Measurements from ENCODE around the gene AMBRA1. TPM values are rescaled to one million over a fixed set of nuclear protein-coding genes. Genes with fewer than 3 reads are reported as not detected.

Gene AMBRA1
- total and polyA plus RNA-seq, 2 donors from 2014 or later: 8.0 to 32.6 TPM

DNA sequence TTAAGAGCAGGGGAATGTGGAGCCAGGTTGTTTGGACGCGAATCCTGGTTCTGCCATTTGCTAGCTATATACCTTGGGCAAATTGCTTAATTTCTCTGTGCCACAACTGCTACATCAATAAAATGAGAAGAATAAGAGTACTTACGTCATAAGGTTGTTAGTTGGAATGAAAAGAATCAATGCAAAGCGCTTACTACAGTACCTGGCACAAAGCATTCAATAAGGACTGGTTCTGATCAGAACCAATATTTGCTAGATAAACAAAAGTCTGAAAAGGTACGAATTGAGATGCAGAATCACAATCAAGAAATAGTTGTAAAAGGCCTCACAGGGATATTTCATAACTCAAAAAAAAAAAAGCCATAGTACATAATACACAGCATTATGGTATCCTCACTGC lies 11.2 kb downstream of the AMBRA1 start:
- Histone ChIP-seq H3K9ac (ENCODE audit: low read length in 3 of 3) (no peak overlapping the region), H3K4me3 (ENCODE audit: low read length in 3 of 3) (no peak overlapping the region), H3K4me1 (ENCODE audit: control insufficient read depth in 2 of 3, insufficient read depth in 2 of 3, low read depth in 1 of 3, low read length in 3 of 3) (no peaks in the 10 kb centered on the region), H3K27ac (ENCODE audit: low read depth in 2 of 2, low read length in 2 of 2) (no peak overlapping the region), H3K36me3 (ENCODE audit: control insufficient read depth in 2 of 3, insufficient read depth in 3 of 3, low read length in 3 of 3) (no peaks in the 10 kb centered on the region), H3K9me3 (ENCODE audit: control insufficient read depth in 2 of 3, insufficient read depth in 1 of 3, low read length in 3 of 3) (no peaks in the 10 kb centered on the region), H3K27me3 (ENCODE audit: control insufficient read depth, insufficient read depth, low read length) (no peaks in the 10 kb centered on the region)
- intact Hi-C loops (cut with DNase I): no loop called here
- DNase-seq (no peak), FAIRE-seq (no peak)
- TF ChIP-seq, protein P1, sequence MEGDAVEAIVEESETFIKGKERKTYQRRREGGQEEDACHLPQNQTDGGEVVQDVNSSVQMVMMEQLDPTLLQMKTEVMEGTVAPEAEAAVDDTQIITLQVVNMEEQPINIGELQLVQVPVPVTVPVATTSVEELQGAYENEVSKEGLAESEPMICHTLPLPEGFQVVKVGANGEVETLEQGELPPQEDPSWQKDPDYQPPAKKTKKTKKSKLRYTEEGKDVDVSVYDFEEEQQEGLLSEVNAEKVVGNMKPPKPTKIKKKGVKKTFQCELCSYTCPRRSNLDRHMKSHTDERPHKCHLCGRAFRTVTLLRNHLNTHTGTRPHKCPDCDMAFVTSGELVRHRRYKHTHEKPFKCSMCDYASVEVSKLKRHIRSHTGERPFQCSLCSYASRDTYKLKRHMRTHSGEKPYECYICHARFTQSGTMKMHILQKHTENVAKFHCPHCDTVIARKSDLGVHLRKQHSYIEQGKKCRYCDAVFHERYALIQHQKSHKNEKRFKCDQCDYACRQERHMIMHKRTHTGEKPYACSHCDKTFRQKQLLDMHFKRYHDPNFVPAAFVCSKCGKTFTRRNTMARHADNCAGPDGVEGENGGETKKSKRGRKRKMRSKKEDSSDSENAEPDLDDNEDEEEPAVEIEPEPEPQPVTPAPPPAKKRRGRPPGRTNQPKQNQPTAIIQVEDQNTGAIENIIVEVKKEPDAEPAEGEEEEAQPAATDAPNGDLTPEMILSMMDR (IDR thresholded peaks at IDR 0.05; ENCODE audit: borderline replicate concordance, extremely low read depth, insufficient read depth): no peak

DNA sequence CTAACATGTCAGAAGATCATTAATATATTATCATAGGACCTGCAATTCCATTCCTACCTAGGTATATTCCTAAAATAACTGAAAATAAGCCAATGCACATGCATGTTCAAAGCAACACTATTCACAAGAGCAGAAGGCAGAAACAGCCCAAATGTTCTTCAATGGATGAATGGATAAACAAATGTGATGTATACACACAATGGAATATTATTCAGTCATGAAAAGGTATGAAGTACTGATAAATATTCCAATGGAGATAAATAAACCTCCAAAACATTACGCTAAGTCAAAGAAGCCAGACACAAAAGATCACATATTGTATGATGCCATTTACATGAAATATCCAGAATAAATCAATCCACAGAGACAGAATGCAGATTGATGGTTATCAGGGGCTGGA lies 16.8 kb downstream of the AMBRA1 start:
- no peak overlapping the region for H3K27ac ChIP-seq (ENCODE audit: low read depth in 2 of 2, low read length in 2 of 2)
- no peaks in the 10 kb centered on the region for H3K36me3 ChIP-seq (ENCODE audit: control insufficient read depth in 2 of 3, insufficient read depth in 3 of 3, low read length in 3 of 3)
- DNase-seq (no peak), FAIRE-seq (no peak)
- no peak overlapping the region for H3K4me3 ChIP-seq (ENCODE audit: low read length in 3 of 3)
- H3K27me3 ChIP-seq (ENCODE audit: control insufficient read depth, insufficient read depth, low read length): no peaks in the 10 kb centered on the region
- H3K9me3 ChIP-seq (ENCODE audit: control insufficient read depth in 2 of 3, insufficient read depth in 1 of 3, low read length in 3 of 3): no peaks in the 10 kb centered on the region
- TF ChIP-seq, protein P1 (IDR thresholded peaks at IDR 0.05; ENCODE audit: borderline replicate concordance, extremely low read depth, insufficient read depth): no peak
- intact Hi-C loops (cut with DNase I): no loop called here
- no peak overlapping the region for H3K9ac ChIP-seq (ENCODE audit: low read length in 3 of 3)
- no peaks in the 10 kb centered on the region for H3K4me1 ChIP-seq (ENCODE audit: control insufficient read depth in 2 of 3, insufficient read depth in 2 of 3, low read depth in 1 of 3, low read length in 3 of 3)

DNA sequence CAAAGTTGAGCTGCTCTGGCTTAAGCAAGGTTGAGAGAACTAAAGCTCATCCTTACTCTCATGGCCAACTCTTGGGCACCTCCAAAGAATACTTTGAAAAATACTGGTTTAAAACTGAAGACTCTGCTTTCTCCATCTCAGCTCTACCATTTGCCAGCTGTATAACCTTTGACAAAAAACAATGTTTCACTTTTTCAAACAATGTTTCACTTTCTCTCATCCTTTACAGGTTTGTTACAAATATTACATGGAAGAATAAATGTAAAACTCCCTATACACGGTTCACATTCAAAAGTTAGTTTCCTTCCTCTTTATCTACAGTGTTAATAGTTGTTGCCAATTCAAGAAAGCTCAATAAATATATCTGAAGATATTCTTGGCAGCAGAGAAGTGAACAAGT lies 19.2 kb downstream of the AMBRA1 start:
- H3K9ac ChIP-seq (ENCODE audit: low read length in 3 of 3): no peak overlapping the region
- H3K27ac ChIP-seq (ENCODE audit: low read depth in 2 of 2, low read length in 2 of 2): no peak overlapping the region
- no peaks in the 10 kb centered on the region for H3K9me3 ChIP-seq (ENCODE audit: control insufficient read depth in 2 of 3, insufficient read depth in 1 of 3, low read length in 3 of 3)
- no peaks in the 10 kb centered on the region for H3K27me3 ChIP-seq (ENCODE audit: control insufficient read depth, insufficient read depth, low read length)
- H3K4me3 ChIP-seq (ENCODE audit: low read length in 3 of 3): no peak overlapping the region
- intact Hi-C loops (cut with DNase I): no loop called here
- TF ChIP-seq, protein P1 (IDR thresholded peaks at IDR 0.05; ENCODE audit: borderline replicate concordance, extremely low read depth, insufficient read depth): no peak
- no peak for FAIRE-seq
- no peaks in the 10 kb centered on the region for H3K4me1 ChIP-seq (ENCODE audit: control insufficient read depth in 2 of 3, insufficient read depth in 2 of 3, low read depth in 1 of 3, low read length in 3 of 3)
- DNase-seq: no peak
- H3K36me3 ChIP-seq (ENCODE audit: control insufficient read depth in 2 of 3, insufficient read depth in 3 of 3, low read length in 3 of 3): no peaks in the 10 kb centered on the region

DNA sequence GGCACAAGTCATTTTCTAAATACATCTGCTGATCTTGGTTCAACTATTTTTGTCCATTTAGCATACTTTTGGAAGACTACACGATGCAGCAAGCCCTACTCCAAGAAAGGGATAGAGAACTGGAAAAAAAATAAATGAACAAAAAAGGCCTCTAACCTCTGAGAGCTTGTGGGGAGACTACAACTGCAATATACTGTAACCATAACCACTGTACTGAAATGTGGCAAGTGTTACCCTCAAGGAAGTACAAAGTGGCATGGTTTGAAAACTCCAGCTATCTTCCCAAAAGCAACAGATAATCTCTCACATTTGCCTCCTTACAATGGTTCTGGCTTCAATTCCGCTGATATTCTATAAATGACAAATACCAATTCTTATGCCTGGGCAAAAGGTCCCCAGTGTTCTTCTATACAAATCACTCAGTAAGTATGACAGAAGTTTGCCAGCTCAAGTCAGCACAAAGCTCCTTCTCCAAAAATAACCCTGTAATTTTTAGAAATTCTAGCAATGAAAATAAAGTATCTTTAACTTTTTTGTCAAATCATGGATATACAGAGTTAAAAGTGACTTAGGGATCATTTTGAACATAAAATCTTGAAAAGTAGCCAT lies 22.9 kb downstream of the AMBRA1 start:
- no peak overlapping the region for H3K9ac ChIP-seq (ENCODE audit: low read length in 3 of 3)
- no peaks in the 10 kb centered on the region for H3K9me3 ChIP-seq (ENCODE audit: control insufficient read depth in 2 of 3, insufficient read depth in 1 of 3, low read length in 3 of 3)
- TF ChIP-seq, protein P1 (IDR thresholded peaks at IDR 0.05; ENCODE audit: borderline replicate concordance, extremely low read depth, insufficient read depth): no peak
- intact Hi-C loops (cut with DNase I): no loop called here
- DNase-seq (no peak), FAIRE-seq (no peak)
- no peak overlapping the region for H3K27ac ChIP-seq (ENCODE audit: low read depth in 2 of 2, low read length in 2 of 2)
- H3K4me1 ChIP-seq (ENCODE audit: control insufficient read depth in 2 of 3, insufficient read depth in 2 of 3, low read depth in 1 of 3, low read length in 3 of 3): no peaks in the 10 kb centered on the region
- no peak overlapping the region for H3K4me3 ChIP-seq (ENCODE audit: low read length in 3 of 3)
- no peaks in the 10 kb centered on the region for H3K27me3 ChIP-seq (ENCODE audit: control insufficient read depth, insufficient read depth, low read length)
- H3K36me3 ChIP-seq (ENCODE audit: control insufficient read depth in 2 of 3, insufficient read depth in 3 of 3, low read length in 3 of 3): no peaks in the 10 kb centered on the region
